CD8-positive, alpha-beta memory T cell (primary cell): ENCODE data around the gene HEATR5B. TPM values are rescaled to one million over a fixed set of nuclear protein-coding genes. Genes with fewer than 3 reads are reported as not detected.

Source experiments
- CTCF ChIA-PET: fragments of 350-600 bp; sonication (Branson Sonifier 250); formaldehyde crosslinking; loops from one replicate; lab custom pipeline; 2021; ENCODE audit warnings: antibody characterized with exemption; lab: Charles Lee
- POLR2A ChIA-PET: fragments of 350-600 bp; sonication (Branson Sonifier 250); formaldehyde crosslinking; loops from one replicate; lab custom pipeline; 2021; ENCODE audit warnings: antibody characterized with exemption; lab: Charles Lee
- DNase-seq, 5 donors: peaks; one replicate each; pipeline versions ENCODE4 v3.0.0 to v3.0.0-alpha.2; 2020 to 2022; ENCODE audit warnings: mixed read lengths in 1 of 5
- H3K27ac ChIP-seq: one replicate; pipeline ENCODE4 v1.7.0; 2013; ENCODE audit warnings: low read depth, mild to moderate bottlenecking, low read length, moderate library complexity
- H3K27me3 ChIP-seq: 2 replicates; pipeline ENCODE4 v1.7.0; 2013; ENCODE audit warnings: low read length, mild to moderate bottlenecking; ENCODE audit not compliant: insufficient read depth, poor library complexity, severe bottlenecking
- H3K36me3 ChIP-seq: 2 replicates; pipeline ENCODE4 v1.7.0; 2013; ENCODE audit warnings: mild to moderate bottlenecking, low read length, moderate library complexity; ENCODE audit not compliant: insufficient read depth
- H3K4me1 ChIP-seq: 2 replicates; pipeline ENCODE4 v1.7.0; 2013; ENCODE audit warnings: mild to moderate bottlenecking, low read length, moderate library complexity; ENCODE audit not compliant: insufficient read depth
- H3K4me3 ChIP-seq: 2 replicates; pipeline ENCODE4 v1.7.0; 2013; ENCODE audit warnings: mild to moderate bottlenecking, low read length
- H3K9me3 ChIP-seq: 2 replicates; pipeline ENCODE4 v1.7.0; 2013; ENCODE audit warnings: mild to moderate bottlenecking, low read length
- H3K27ac Mint-ChIP-seq, 8 donors: one replicate each; pipeline ENCODE4 v1.8.0; 2020 to 2021; ENCODE audit warnings: mixed read lengths in 8 of 8, mild to moderate bottlenecking in 6 of 8, inconsistent platforms in 3 of 8, moderate library complexity in 3 of 8
- H3K27me3 Mint-ChIP-seq, 2 donors: one replicate each; pipeline ENCODE4 v1.8.0; 2020 to 2021; ENCODE audit warnings: mixed read lengths in 2 of 2, mild to moderate bottlenecking in 1 of 2, moderate library complexity in 1 of 2
- H3K36me3 Mint-ChIP-seq, 3 donors: one replicate each; pipeline ENCODE4 v1.8.0; 2020 to 2021; ENCODE audit warnings: mixed read lengths in 3 of 3, inconsistent platforms in 1 of 3, mild to moderate bottlenecking in 1 of 3
- H3K4me1 Mint-ChIP-seq, 3 donors: one replicate each; pipeline ENCODE4 v1.8.0; 2020 to 2021; ENCODE audit warnings: mixed read lengths in 3 of 3, inconsistent platforms in 1 of 3, mild to moderate bottlenecking in 1 of 3
- H3K4me3 Mint-ChIP-seq, 7 donors: one replicate each; pipeline ENCODE4 v1.8.0; 2020 to 2021; ENCODE audit warnings: mixed read lengths in 7 of 7, mild to moderate bottlenecking in 6 of 7, moderate library complexity in 4 of 7, inconsistent platforms in 2 of 7
- H3K9me3 Mint-ChIP-seq, 5 donors: one replicate each; pipeline ENCODE4 v1.8.0; 2020 to 2022; ENCODE audit warnings: mixed read lengths in 5 of 5, mild to moderate bottlenecking in 3 of 5, moderate library complexity in 2 of 5, inconsistent platforms in 1 of 5
- polyA plus RNA-seq: library from polyadenylated mRNA; unstranded; fragments of 300-500 nt; fragmentation: Illumina TruSeq; gene quantifications from one replicate; pipeline ENCODE4 v1.2.3, GENCODE V29; 2021
- total RNA-seq, 2 experiments: library from RNA; stranded (reverse); gene quantifications; one replicate each; pipeline ENCODE4 v1.2.3, GENCODE V29; 2021

HEATR5B gene
- total and polyA plus RNA-seq, 3 experiments from 2014 or later: 11.4 to 20.0 (median 18.2) TPM

DNA sequence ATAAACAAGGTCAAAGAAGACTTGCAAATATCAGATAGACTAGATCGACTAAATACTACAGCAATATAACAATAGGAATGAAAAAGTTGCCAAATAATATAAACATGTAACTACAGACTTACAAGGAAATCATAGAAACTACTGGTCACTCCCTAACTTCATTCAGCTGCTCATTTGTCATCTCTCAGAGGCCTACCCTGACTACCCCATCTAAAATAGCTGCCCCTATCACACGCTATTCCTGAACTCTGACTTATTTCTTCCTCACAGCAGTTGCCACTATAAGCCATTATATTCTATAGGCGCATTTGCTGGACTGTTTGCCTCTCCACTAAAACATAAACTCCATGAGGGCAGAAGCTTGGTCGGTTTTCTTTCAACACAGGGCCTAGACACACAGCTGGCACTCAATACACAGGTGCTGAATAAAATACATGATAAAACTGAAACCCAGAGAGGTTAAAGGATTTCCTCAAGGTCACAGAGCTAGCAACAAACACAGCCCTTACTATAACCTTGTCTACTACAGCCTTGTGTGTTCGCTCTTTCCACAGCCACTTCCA, 119.6 kb downstream of the HEATR5B start:
- Histone ChIP-seq H3K4me1 (peaks cover 22% of the 10 kb centered on the region), H3K27ac (no peak overlapping the region), H3K9me3 (no peaks in the 10 kb centered on the region), H3K36me3 (no peaks in the 10 kb centered on the region), H3K27me3 (no peaks in the 10 kb centered on the region), H3K4me3 (no peak overlapping the region)
- CTCF ChIA-PET: no interaction called here
- peaks cover 0 to 5% of the 10 kb centered on the region in 2 donors for H3K27me3 Mint-ChIP-seq
- peak overlapping the region in 6 of 8 donors; percentile 25 to 94 (median 64) for H3K27ac Mint-ChIP-seq
- peak overlapping the region; percentile 92 to 99 (median 96) for H3K4me3 Mint-ChIP-seq
- DNase-seq: no peak
- H3K4me1 Mint-ChIP-seq: peaks cover 56 to 69% (median 67%) of the 10 kb centered on the region in 3 donors
- POLR2A ChIA-PET: interaction anchor here (0.5 to 0.6 kb wide), 3 partner anchors 33 to 1423 kb away, joined by 3 to 4 read pairs (median 3); no protein-coding TSS in a partner anchor
- peaks cover 0 to 12% (median 0%) of the 10 kb centered on the region in 3 donors for H3K36me3 Mint-ChIP-seq
- H3K9me3 Mint-ChIP-seq: peaks cover 0 to 4% (median 0%) of the 10 kb centered on the region in 5 donors

DNA sequence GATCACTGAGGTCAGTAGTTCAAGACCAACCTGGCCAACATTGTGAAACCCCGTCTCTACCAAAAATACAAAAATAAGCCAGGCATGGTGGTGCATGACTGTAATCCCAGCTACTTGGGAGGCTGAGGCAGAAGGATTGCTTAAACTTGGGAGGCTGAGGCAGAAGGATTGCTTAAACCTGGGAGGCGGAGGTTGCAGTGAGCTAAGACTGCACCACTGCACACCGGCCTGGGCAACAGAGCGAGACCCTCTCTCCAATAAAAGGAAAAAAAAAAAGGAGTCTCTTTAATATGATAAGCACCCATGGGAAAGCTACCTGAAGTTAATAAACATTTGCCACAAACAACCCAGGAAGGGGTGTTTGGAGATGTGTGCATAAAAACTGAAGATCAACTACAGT, 120.4 kb downstream of the HEATR5B start:
- ChIA-PET CTCF (no interaction called here), POLR2A (interaction anchor here (0.5 kb wide), 1 partner anchor 1424 kb away, joined by 4 read pairs; no protein-coding TSS in a partner anchor)
- Histone ChIP-seq H3K27ac (no peak overlapping the region), H3K9me3 (no peaks in the 10 kb centered on the region), H3K36me3 (no peaks in the 10 kb centered on the region), H3K27me3 (no peaks in the 10 kb centered on the region), H3K4me1 (peaks cover 22% of the 10 kb centered on the region), H3K4me3 (no peak overlapping the region)
- Mint-ChIP-seq H3K36me3 (peaks cover 0 to 14% (median 0%) of the 10 kb centered on the region in 3 donors), H3K27me3 (peaks cover 0 to 5% of the 10 kb centered on the region in 2 donors), H3K4me3 (peak overlapping the region in 4 of 7 donors; percentile 15 to 93 (median 22)), H3K9me3 (peaks cover 0 to 4% (median 0%) of the 10 kb centered on the region in 5 donors), H3K27ac (peak overlapping the region in 2 of 8 donors; percentile 22 to 62), H3K4me1 (peaks cover 64 to 78% (median 75%) of the 10 kb centered on the region in 3 donors)
- DNase-seq: no peak

DNA sequence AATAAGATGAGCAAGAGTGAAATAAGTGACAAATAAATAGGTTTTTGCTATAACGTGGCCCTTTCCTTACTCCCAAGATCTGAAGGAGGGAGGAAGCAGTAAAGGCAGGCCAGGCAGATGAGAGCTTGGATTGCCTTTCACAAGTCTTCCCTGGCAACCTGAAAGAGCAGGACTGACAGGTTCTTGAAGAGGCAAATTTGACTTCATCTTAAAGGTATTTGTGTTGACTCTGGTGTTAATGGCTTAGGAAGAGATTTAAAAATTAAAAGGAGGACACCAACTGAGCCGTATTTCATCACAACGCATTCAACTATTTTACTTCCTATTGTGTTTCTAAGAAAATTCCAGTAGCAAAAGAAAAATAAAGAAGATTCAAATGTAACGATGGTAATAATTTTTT, 121.1 kb downstream of the HEATR5B start:
- Mint-ChIP-seq H3K4me3 (peak overlapping the region in 4 of 7 donors; percentile 13 to 76 (median 42)), H3K4me1 (peaks cover 70 to 84% (median 81%) of the 10 kb centered on the region in 3 donors), H3K27ac (no peak overlapping the region), H3K27me3 (peaks cover 0 to 5% of the 10 kb centered on the region in 2 donors), H3K36me3 (peaks cover 0 to 18% (median 4%) of the 10 kb centered on the region in 3 donors), H3K9me3 (peaks cover 0 to 4% (median 0%) of the 10 kb centered on the region in 5 donors)
- POLR2A ChIA-PET: no interaction called here
- Histone ChIP-seq H3K4me3 (no peak overlapping the region), H3K4me1 (peaks cover 22% of the 10 kb centered on the region), H3K36me3 (no peaks in the 10 kb centered on the region), H3K9me3 (no peaks in the 10 kb centered on the region), H3K27me3 (no peaks in the 10 kb centered on the region), H3K27ac (no peak overlapping the region)
- no peak for DNase-seq
- CTCF ChIA-PET: no interaction called here

DNA sequence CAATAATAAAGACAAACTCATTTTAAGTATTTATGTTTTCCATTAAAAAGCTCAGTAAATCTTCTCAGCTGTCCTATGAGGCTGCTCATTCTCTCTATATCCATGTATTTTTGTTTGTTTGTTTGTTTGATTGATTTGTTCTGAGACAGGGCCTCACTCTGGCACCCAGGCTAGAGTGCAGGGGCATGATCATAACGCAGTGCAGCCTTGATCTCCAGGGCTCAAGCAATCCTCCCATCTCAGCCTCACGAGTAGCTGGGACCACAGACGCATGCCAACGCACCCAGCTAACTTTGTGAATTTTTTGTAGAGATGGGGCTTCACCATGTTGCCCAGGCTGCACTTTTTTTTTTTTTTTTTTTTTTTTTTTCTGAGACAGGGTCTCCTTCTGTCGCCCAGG, 123.4 kb downstream of the HEATR5B start:
- no peak for DNase-seq
- ChIA-PET CTCF (no interaction called here), POLR2A (no interaction called here)
- Histone ChIP-seq H3K4me1 (peaks cover 14% of the 10 kb centered on the region), H3K36me3 (no peaks in the 10 kb centered on the region), H3K4me3 (no peak overlapping the region), H3K9me3 (no peaks in the 10 kb centered on the region), H3K27ac (no peak overlapping the region), H3K27me3 (no peaks in the 10 kb centered on the region)
- H3K27me3 Mint-ChIP-seq: peaks cover 0 to 1% of the 10 kb centered on the region in 2 donors
- peaks cover 0 to 16% (median 5%) of the 10 kb centered on the region in 3 donors for H3K36me3 Mint-ChIP-seq
- no peak overlapping the region for H3K4me3 Mint-ChIP-seq
- no peaks in the 10 kb centered on the region for H3K9me3 Mint-ChIP-seq
- H3K27ac Mint-ChIP-seq: no peak overlapping the region
- peaks cover 69 to 88% (median 87%) of the 10 kb centered on the region in 3 donors for H3K4me1 Mint-ChIP-seq

DNA sequence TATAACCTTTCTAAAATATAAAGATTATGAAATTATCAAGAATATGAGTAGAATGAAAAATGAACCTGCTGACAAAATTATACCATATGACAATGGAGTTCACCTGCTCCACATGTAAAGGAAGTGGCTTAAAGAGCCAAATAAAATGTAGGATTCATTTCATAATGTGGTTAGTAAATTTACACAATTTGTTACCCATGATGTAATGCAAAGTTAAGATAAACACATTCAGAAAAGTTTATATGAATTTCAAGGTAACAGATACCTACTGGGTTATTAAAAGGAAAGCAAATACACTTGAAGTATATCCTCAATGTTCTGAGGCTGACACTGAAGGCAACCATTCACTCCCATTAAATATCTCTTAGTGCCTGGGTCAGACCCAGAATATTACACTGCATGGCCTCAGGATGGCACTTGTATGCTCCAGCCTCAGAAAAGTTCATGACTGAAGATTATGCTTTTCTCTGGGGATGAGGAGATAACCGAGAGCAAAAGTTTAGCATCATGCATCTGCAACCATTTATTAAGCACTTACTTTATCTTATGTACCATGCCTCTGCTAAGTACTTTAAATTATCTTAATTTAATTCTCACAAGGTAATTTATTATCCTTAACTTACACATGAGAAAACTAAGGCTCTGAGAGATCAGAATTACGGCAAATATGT, 124.0 kb downstream of the HEATR5B start:
- ChIA-PET CTCF (no interaction called here), POLR2A (no interaction called here)
- H3K27ac Mint-ChIP-seq: peak overlapping the region in 1 of 8 donors; percentile 58
- H3K4me3 Mint-ChIP-seq: peak overlapping the region in 1 of 7 donors; percentile 39
- no peak overlapping the region for H3K27ac ChIP-seq
- H3K36me3 Mint-ChIP-seq: peaks cover 0 to 14% (median 5%) of the 10 kb centered on the region in 3 donors
- no peaks in the 10 kb centered on the region for H3K9me3 ChIP-seq
- no peaks in the 10 kb centered on the region for H3K36me3 ChIP-seq
- H3K9me3 Mint-ChIP-seq: no peaks in the 10 kb centered on the region
- peaks cover 9% of the 10 kb centered on the region for H3K4me1 ChIP-seq
- no peak for DNase-seq
- H3K4me3 ChIP-seq: no peak overlapping the region
- H3K4me1 Mint-ChIP-seq: peaks cover 68 to 89% (median 87%) of the 10 kb centered on the region in 3 donors
- no peaks in the 10 kb centered on the region for H3K27me3 ChIP-seq
- H3K27me3 Mint-ChIP-seq: no peaks in the 10 kb centered on the region

DNA sequence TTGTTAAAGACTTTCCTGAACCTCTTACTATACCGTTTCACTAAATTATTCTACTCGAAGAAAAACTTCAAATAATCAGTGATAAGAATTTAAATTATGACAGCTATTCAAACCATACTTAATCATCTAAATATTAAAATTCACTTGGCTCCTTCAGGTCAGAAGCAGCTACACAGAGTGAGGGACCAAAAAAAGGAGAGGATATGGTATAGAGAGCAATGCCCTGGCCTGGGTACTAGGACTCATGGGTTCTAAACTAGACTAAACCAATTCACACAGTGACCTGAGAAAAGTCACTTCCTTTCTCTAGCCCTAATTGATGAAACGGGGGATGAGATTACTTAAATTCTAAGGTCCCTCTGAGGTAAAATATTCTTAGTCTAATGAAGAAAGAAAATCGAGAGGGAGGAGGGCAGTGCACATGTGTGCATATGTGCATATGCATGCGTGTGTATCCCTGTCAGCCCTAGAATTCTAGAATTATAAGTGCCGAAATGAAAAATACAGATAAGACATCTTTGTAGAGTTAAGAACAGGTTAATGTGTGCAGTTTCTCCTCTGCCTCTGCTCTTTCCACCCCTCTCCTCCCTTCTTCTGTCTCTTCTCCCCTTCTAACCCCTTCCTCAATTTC, 129.1 kb downstream of the HEATR5B start:
- no peak overlapping the region for H3K4me3 ChIP-seq
- no peak overlapping the region for H3K27ac ChIP-seq

DNA sequence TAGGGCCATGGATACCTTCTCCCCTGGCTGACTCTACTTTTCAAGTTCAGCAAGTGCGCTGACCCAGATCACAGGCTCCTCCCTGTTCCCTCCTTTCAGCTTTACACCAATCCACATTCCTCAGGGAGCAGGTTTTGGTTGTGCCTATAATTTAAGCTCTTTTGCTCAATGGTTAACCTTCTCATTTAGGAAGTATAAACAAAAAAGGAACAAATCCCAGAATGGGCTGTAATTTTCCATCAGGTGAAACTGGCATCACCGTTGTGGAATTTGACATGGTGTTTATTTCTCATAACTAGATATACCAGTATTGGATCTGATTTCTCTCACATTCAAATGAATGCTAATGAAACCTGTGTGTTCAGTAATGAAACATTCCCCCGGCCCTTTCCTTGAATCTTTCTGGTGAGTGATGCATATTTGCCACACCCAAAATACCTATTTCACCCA, 131.4 kb downstream of the HEATR5B start:
- no peak overlapping the region for H3K4me3 Mint-ChIP-seq
- no peaks in the 10 kb centered on the region for H3K27me3 Mint-ChIP-seq
- no peak overlapping the region for H3K4me3 ChIP-seq
- CTCF ChIA-PET: no interaction called here
- no peaks in the 10 kb centered on the region for H3K36me3 ChIP-seq
- peaks cover 50 to 77% (median 66%) of the 10 kb centered on the region in 3 donors for H3K4me1 Mint-ChIP-seq
- no peak for DNase-seq
- no peaks in the 10 kb centered on the region for H3K9me3 Mint-ChIP-seq
- POLR2A ChIA-PET: no interaction called here
- H3K4me1 ChIP-seq: peaks cover 9% of the 10 kb centered on the region
- no peak overlapping the region for H3K27ac ChIP-seq
- no peaks in the 10 kb centered on the region for H3K9me3 ChIP-seq
- peak overlapping the region in 3 of 8 donors; percentile 5 to 43 (median 17) for H3K27ac Mint-ChIP-seq
- peaks cover 0 to 24% (median 3%) of the 10 kb centered on the region in 3 donors for H3K36me3 Mint-ChIP-seq
- H3K27me3 ChIP-seq: no peaks in the 10 kb centered on the region

More for the DNA sequence above, 129.1 kb downstream of the HEATR5B start:
- POLR2A ChIA-PET: no interaction called here
- no peaks in the 10 kb centered on the region for H3K9me3 Mint-ChIP-seq
- H3K36me3 Mint-ChIP-seq: peaks cover 0 to 23% (median 6%) of the 10 kb centered on the region in 3 donors
- peaks cover 54 to 77% (median 75%) of the 10 kb centered on the region in 3 donors for H3K4me1 Mint-ChIP-seq
- Histone ChIP-seq H3K9me3 (no peaks in the 10 kb centered on the region), H3K36me3 (no peaks in the 10 kb centered on the region), H3K4me1 (peaks cover 9% of the 10 kb centered on the region), H3K27me3 (no peaks in the 10 kb centered on the region)
- peak overlapping the region in 1 of 7 donors; percentile 36 for H3K4me3 Mint-ChIP-seq
- CTCF ChIA-PET: no interaction called here
- no peak for DNase-seq
- H3K27ac Mint-ChIP-seq: peak overlapping the region in 2 of 8 donors; percentile 30 to 72
- H3K27me3 Mint-ChIP-seq: no peaks in the 10 kb centered on the region
